H9 (cell line): Measurements from ENCODE around the gene TMEM109. TPM values are rescaled to one million over a fixed set of nuclear protein-coding genes. Genes with fewer than 3 reads are reported as not detected.

Experiments used
- DNase-seq: peaks from one replicate; pipeline ENCODE4 v3.0.0-alpha.2; 2017
- H2AFZ ChIP-seq: one replicate; pipeline ENCODE4 v1.6.1; 2013; ENCODE audit warnings: mild to moderate bottlenecking, low read length, control low read depth, moderate library complexity
- H2AK5ac ChIP-seq: 2 replicates; pipeline ENCODE4 v1.6.1; 2013; ENCODE audit warnings: low read length, control low read depth, mixed read lengths; ENCODE audit not compliant: insufficient read length
- H2BK120ac ChIP-seq: one replicate; pipeline ENCODE4 v1.6.1; 2013; ENCODE audit warnings: low read depth, mild to moderate bottlenecking, low read length, control low read depth, inconsistent platforms; ENCODE audit not compliant: poor library complexity, severe bottlenecking
- H2BK12ac ChIP-seq: 2 replicates; pipeline ENCODE4 v1.6.1; 2013; ENCODE audit warnings: low read length, control low read depth, mixed read lengths, low read depth; ENCODE audit not compliant: insufficient read length
- H2BK15ac ChIP-seq: 2 replicates; pipeline ENCODE4 v1.6.1; 2013; ENCODE audit warnings: low read depth, low read length, control low read depth
- H2BK20ac ChIP-seq: one replicate; pipeline ENCODE4 v1.6.1; 2013; ENCODE audit warnings: low read depth, mild to moderate bottlenecking, low read length, control low read depth, inconsistent platforms; ENCODE audit not compliant: poor library complexity, severe bottlenecking
- H2BK5ac ChIP-seq: 2 replicates; pipeline ENCODE4 v1.6.1; 2013; ENCODE audit warnings: low read length, control low read depth, mixed read lengths; ENCODE audit not compliant: insufficient read length
- H3K14ac ChIP-seq: 2 replicates; pipeline ENCODE4 v1.6.1; 2013; ENCODE audit warnings: low read length, control low read depth; ENCODE audit not compliant: insufficient read depth
- H3K18ac ChIP-seq: 2 replicates; pipeline ENCODE4 v1.6.1; 2013; ENCODE audit warnings: low read depth, mild to moderate bottlenecking, mixed read lengths, low read length, control low read depth; ENCODE audit not compliant: insufficient read length
- H3K23ac ChIP-seq: 2 replicates; pipeline ENCODE4 v1.6.1; 2013; ENCODE audit warnings: low read length, control low read depth, mixed read lengths, low read depth; ENCODE audit not compliant: insufficient read length
- H3K23me2 ChIP-seq: 2 replicates; pipeline ENCODE4 v1.6.1; 2013; ENCODE audit warnings: low read depth, mild to moderate bottlenecking, mixed read lengths, low read length, control low read depth; ENCODE audit not compliant: insufficient read length, poor library complexity, severe bottlenecking
- H3K27ac ChIP-seq: 2 replicates; pipeline ENCODE4 v1.5.1; 2013; ENCODE audit warnings: low read length, control low read depth, mixed read lengths, low read depth; ENCODE audit not compliant: insufficient read length
- H3K27me3 ChIP-seq: 2 replicates; pipeline ENCODE4 v1.6.1; 2013; ENCODE audit warnings: low read length, control low read depth, inconsistent platforms; ENCODE audit not compliant: insufficient read depth
- H3K4ac ChIP-seq: 2 replicates; pipeline ENCODE4 v1.6.1; 2013; ENCODE audit warnings: low read depth, mild to moderate bottlenecking, control low read depth, inconsistent platforms, low read length, moderate library complexity
- H3K4me1 ChIP-seq: 2 replicates; pipeline ENCODE4 v1.6.1; 2013; ENCODE audit warnings: low read length, control low read depth, inconsistent platforms; ENCODE audit not compliant: insufficient read depth
- H3K4me2 ChIP-seq: 2 replicates; pipeline ENCODE4 v1.6.1; 2013; ENCODE audit warnings: low read length, control low read depth, mixed read lengths; ENCODE audit not compliant: insufficient read length, insufficient read depth
- H3K56ac ChIP-seq: 2 replicates; pipeline ENCODE4 v1.6.1; 2013; ENCODE audit warnings: low read depth, mild to moderate bottlenecking, mixed read lengths, low read length, control low read depth; ENCODE audit not compliant: insufficient read length
- H3K79me1 ChIP-seq: 2 replicates; pipeline ENCODE4 v1.6.1; 2013; ENCODE audit warnings: low read depth, mild to moderate bottlenecking, moderate library complexity, low read length, control low read depth, inconsistent platforms; ENCODE audit not compliant: insufficient read depth, poor library complexity, severe bottlenecking
- H3K79me2 ChIP-seq: 2 replicates; pipeline ENCODE4 v1.6.1; 2013; ENCODE audit warnings: low read length, control low read depth, inconsistent platforms; ENCODE audit not compliant: insufficient read depth
- H3K9ac ChIP-seq: 2 replicates; pipeline ENCODE4 v1.6.1; 2013; ENCODE audit warnings: low read length, control low read depth, mixed read lengths; ENCODE audit not compliant: insufficient read length; ENCODE audit errors: extremely low read depth
- H3K9me3 ChIP-seq: one replicate; pipeline ENCODE4 v1.6.1; 2013; ENCODE audit warnings: low read depth, low read length, inconsistent platforms; ENCODE audit not compliant: control insufficient read depth
- H3T11ph ChIP-seq: one replicate; pipeline ENCODE4 v1.6.1; 2013; ENCODE audit warnings: mild to moderate bottlenecking, low read length, control low read depth, inconsistent platforms
- H4K20me1 ChIP-seq: one replicate; pipeline ENCODE4 v1.6.1; 2013; ENCODE audit not compliant: control insufficient read depth, insufficient read length, insufficient read depth
- H4K5ac ChIP-seq: 2 replicates; pipeline ENCODE4 v1.6.1; 2013; ENCODE audit warnings: low read depth, mild to moderate bottlenecking, mixed read lengths, low read length, control low read depth; ENCODE audit not compliant: insufficient read length
- H4K8ac ChIP-seq: replicated peaks from 2 replicates; pipeline ENCODE4 v1.6.1; 2013; ENCODE audit warnings: low read length, control low read depth, mixed read lengths, low read depth; ENCODE audit not compliant: insufficient read length
- H4K91ac ChIP-seq: 2 replicates; pipeline ENCODE4 v1.6.1; 2013; ENCODE audit warnings: low read depth, mild to moderate bottlenecking, moderate library complexity, mixed read lengths, low read length, control low read depth; ENCODE audit not compliant: insufficient read length
- H3K27ac Mint-ChIP-seq, 3 experiments: 2 replicates in 2 of 3; 3 replicates in 1 of 3; pipeline ENCODE4 v1.8.0; 2020 to 2021; ENCODE audit warnings: mixed read lengths in 3 of 3, mild to moderate bottlenecking in 1 of 3, moderate library complexity in 1 of 3
- H3K27me3 Mint-ChIP-seq: 2 replicates; pipeline ENCODE4 v1.8.0; 2021; ENCODE audit warnings: low read depth, mild to moderate bottlenecking, moderate library complexity, mixed read lengths
- H3K36me3 Mint-ChIP-seq, 3 experiments: 2 replicates in 2 of 3; 3 replicates in 1 of 3; pipeline ENCODE4 v1.8.0; 2020 to 2021; ENCODE audit warnings: low read depth in 3 of 3, mixed read lengths in 3 of 3; ENCODE audit not compliant: insufficient read depth in 1 of 3
- H3K4me1 Mint-ChIP-seq, 2 experiments: 2 replicates each; pipeline ENCODE4 v1.8.0; 2020; ENCODE audit warnings: mixed read lengths in 2 of 2
- H3K4me3 Mint-ChIP-seq, 2 experiments: 2 replicates in 1 of 2; 3 replicates in 1 of 2; pipeline ENCODE4 v1.8.0; 2020 to 2021; ENCODE audit warnings: mild to moderate bottlenecking in 2 of 2, mixed read lengths in 2 of 2, moderate library complexity in 1 of 2
- H3K9me3 Mint-ChIP-seq, 2 experiments: 2 replicates in 1 of 2; 3 replicates in 1 of 2; pipeline ENCODE4 v1.8.0; 2020; ENCODE audit warnings: mild to moderate bottlenecking in 2 of 2, mixed read lengths in 2 of 2, moderate library complexity in 1 of 2
- CTCF ChIP-seq: fragments of 200-600 bp; sonication (generic); conservative IDR thresholded peaks from 3 replicates; pipeline ENCODE4 v1.8.0; 2021; ENCODE audit warnings: antibody characterized with exemption, mild to moderate bottlenecking
- WGBS: extraction: QIAGEN DNeasy Blood & Tissue Kit; methylation state at CpG from one replicate; pipeline ENCODE4 v1.1.7; 2013; ENCODE audit warnings: missing lambda C conversion rate, low lambda C conversion rate, mixed read lengths; ENCODE audit not compliant: insufficient read length; ENCODE audit errors: extremely low coverage; 5-methylcytosine and 5-hydroxymethylcytosine counted together
- total RNA-seq: library from RNA; stranded (reverse); gene quantifications from 2 replicates; pipeline ENCODE4 v1.2.1, GENCODE V29; 2021

The TMEM109 gene
- total RNA-seq, 1 experiment from 2014 or later = 38.0 TPM

- H3K79me1 ChIP-seq = no peaks in the 10 kb centered on the region
- Mint-ChIP-seq H3K9me3 (no peaks in the 10 kb centered on the region; a peak in 1 of 5 replicates), H3K36me3 (peaks cover 2 to 10% (median 3%) of the 10 kb centered on the region in 3 experiments; a peak in 6 of 7 replicates), H3K27me3 (peaks cover 4% of the 10 kb centered on the region), H3K4me3 (no peak overlapping the region), H3K4me1 (peaks cover 15 to 16% of the 10 kb centered on the region in 2 experiments), H3K27ac (no peak overlapping the region)
- H3K4me1 ChIP-seq = no peaks in the 10 kb centered on the region
- H2BK12ac ChIP-seq = no peak overlapping the region
- no peak overlapping the region for H3K9ac ChIP-seq
- no peak overlapping the region for H3K27ac ChIP-seq
- H4K5ac ChIP-seq = no peak overlapping the region
- H2BK20ac ChIP-seq = no peak overlapping the region
- H3K18ac ChIP-seq = no peak overlapping the region
- no peaks in the 10 kb centered on the region for H3K23me2 ChIP-seq
- no peak for DNase-seq
- no peaks in the 10 kb centered on the region for H3K79me2 ChIP-seq
- H2BK120ac ChIP-seq = no peak overlapping the region
- H3K4ac ChIP-seq = no peak overlapping the region
- H3T11ph ChIP-seq = no peak overlapping the region
- H3K14ac ChIP-seq = no peak overlapping the region
- no peak overlapping the region for H2AK5ac ChIP-seq
- no peak overlapping the region for H2AFZ ChIP-seq
- H4K91ac ChIP-seq = no peak overlapping the region
- H3K27me3 ChIP-seq = no peaks in the 10 kb centered on the region
- no peak overlapping the region for H3K23ac ChIP-seq
- H2BK5ac ChIP-seq = no peak overlapping the region
- no peak for TF ChIP-seq CTCF
- no peak overlapping the region for H3K4me2 ChIP-seq
- no peak overlapping the region for H3K56ac ChIP-seq
- H4K20me1 ChIP-seq = no peaks in the 10 kb centered on the region
- no peak overlapping the region for H2BK15ac ChIP-seq
- no peaks in the 10 kb centered on the region for H3K9me3 ChIP-seq
- H4K8ac ChIP-seq = no peak overlapping the region
- WGBS = no CpG with 5 or more reads among the region's 4 CpGs
Measured at GRCh38 chr11:60942219-60942618, 28.3 kb downstream of the TMEM109 start.
